Middle frontal gyrus (tissue), 1 donor: ENCODE data around the gene S1PR4.

ENCODE experiments used
- DNase-seq: peaks from one replicate; pipeline ENCODE4 v3.0.0-alpha.2; 2015; ENCODE audit warnings: low spot score; ENCODE audit errors: extremely low spot score

S1PR4 gene

GRCh38 chr19:3178377-3178972 lies at the start of gene S1PR4:
S1PR4 (plus strand) TSS chr19:3178769; CDS start chr19:3178793, 24 bp downstream.
- DNase-seq, result no peak

DNA sequence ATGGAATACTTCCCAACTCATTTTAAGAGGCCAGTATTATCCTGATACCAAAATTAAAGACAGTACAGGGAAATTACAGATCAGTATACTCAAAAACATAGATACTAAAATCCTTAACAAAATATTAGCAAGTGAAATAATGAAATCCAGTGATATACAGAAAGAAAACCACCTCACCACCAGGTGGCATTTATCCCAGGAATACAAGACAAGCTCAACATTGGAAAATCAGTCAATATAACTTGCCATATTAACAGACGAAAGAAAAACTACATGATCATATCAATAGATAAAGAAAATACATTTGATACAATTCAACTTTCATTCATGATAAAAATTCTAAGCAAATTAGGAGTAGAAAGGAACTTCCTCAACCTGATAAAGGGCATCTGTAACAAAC lies 49.5 kb upstream of the S1PR4 start:
- no peak for DNase-seq

- no peak for DNase-seq
Observed at GRCh38 chr19:3131168-3131567, 47.4 kb upstream of the S1PR4 start.

GRCh38 chr19:3132971-3133792 lies 45.4 kb upstream of the S1PR4 start:
- no peak for DNase-seq

DNA sequence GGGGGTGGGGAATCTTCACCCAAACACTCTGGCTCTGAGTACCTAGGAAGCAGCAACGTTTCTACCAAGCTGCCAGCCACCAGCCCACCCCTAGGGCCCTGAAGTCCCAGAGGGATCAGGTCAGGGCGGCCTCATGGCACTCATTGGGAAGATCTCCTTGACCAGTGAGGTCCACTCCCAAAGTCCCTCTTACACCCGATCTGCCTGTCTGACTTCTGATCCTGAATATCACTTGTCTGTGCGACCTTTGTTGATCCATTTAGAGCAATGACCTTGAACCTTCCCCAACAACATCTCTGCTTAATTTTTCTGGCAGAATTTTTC lies 44.8 kb upstream of the S1PR4 start:
- no peak for DNase-seq

DNA sequence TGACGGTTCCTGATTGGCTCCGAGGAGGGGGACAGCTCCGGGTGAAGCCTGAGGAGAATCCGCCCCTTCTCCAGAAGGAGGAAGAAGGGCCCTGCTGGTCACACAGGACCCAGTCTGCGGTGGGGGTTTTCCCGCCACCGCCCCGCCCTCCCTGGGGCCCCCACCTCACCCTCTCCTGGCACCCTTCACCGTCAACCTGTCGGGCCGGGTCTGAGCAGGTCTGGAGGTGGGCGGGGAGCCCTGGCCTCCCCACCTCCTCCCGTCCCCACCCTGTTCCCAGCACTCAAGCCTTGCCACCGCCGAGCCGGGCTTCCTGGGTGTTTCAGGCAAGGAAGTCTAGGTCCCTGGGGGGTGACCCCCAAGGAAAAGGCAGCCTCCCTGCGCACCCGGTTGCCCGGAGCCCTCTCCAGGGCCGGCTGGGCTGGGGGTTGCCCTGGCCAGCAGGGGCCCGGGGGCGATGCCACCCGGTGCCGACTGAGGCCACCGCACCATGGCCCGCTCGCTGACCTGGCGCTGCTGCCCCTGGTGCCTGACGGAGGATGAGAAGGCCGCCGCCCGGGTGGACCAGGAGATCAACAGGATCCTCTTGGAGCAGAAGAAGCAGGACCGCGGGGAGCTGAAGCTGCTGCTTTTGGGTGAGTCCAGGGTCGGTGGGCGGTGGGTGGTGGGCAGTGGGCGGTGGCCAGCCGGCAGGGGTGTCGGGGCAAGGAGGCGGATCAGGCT lies 42.4 kb upstream of the S1PR4 start, which contains the start of gene GNA15:
TSS of gene GNA15 (plus strand) at position 73 of the 723 bp plus-strand sequence. CDS start at position 491, 418 bp downstream.
- no peak for DNase-seq

DNA sequence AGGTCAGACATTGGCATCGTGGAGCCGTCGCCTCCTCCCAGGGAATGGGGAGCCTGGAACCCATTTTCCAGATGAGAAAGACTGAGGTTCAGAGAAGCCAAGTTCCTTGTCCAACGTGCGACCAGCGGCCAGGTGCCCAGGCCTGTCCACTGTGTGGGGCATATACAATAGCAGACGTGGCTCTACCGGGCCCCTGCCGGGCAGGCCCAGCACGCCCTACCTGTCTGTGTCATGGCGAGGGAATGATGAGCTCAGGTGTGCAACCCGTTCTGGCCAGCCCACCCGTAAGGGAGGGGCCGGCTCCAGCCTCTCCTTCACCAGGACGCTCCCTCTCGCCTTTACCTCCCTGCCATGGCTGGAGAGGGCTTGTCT lies 41.9 kb upstream of the S1PR4 start:
- DNase-seq, result no peak

GRCh38 chr19:3137119-3137518 lies 41.5 kb upstream of the S1PR4 start:
- no peak for DNase-seq

GRCh38 chr19:3138268-3138667 lies 40.3 kb upstream of the S1PR4 start:
- DNase-seq, result no peak

GRCh38 chr19:3140667-3141038 lies 37.9 kb upstream of the S1PR4 start:
- no peak for DNase-seq

- no peak for DNase-seq
Observed at GRCh38 chr19:3142292-3142670, 36.3 kb upstream of the S1PR4 start.

DNA sequence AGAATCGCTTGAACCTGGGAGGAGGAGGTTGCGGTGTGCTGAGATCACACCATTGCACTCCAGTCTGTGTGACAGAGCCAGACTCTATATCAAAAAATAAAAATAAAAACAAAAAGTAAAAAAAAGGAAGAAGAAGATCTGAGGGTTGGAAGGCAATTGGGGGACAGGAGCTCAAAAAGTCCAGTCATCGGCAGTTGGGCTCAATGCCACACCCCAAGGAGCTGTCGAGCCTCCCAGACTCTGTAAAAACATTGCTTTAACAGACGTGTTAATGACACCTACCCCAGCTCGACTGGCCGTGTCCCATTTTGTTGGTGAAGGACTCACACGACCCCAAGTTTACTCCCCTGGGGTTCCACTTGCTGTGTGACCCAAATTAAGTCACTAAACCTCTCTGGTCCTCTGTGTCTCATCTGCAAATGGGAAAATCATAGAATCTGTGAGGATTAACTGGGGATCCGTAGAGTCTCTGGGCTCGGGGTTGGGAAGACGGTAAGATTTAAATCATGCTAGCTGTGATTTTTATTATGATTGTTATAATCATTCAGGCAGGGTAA lies 35.7 kb upstream of the S1PR4 start:
- no peak for DNase-seq

- no peak for DNase-seq
Observed at GRCh38 chr19:3145909-3146676, 32.5 kb upstream of the S1PR4 start.

- DNase-seq, result no peak
Observed at GRCh38 chr19:3146677-3147100, 31.9 kb upstream of the S1PR4 start.

- no peak for DNase-seq
Observed at GRCh38 chr19:3148503-3148902, 30.1 kb upstream of the S1PR4 start.

DNA sequence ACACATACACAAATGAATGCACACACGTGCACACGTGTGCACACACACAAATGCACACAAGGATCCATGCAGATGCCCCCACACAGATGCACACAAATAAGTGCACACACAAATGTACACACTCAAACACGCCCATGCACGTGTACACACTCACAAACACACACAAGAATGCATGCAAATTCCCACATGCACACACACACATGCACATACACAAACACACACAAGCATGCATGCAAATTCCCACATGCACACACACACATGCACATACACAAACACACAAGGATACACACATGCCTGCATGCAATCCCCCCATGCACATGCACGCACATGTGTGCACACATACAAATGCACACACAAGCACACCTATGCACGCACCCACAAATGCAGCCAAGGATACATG lies 29.5 kb upstream of the S1PR4 start:
- no peak for DNase-seq

GRCh38 chr19:3149526-3150505 lies 28.8 kb upstream of the S1PR4 start:
- DNase-seq, result no peak

DNA sequence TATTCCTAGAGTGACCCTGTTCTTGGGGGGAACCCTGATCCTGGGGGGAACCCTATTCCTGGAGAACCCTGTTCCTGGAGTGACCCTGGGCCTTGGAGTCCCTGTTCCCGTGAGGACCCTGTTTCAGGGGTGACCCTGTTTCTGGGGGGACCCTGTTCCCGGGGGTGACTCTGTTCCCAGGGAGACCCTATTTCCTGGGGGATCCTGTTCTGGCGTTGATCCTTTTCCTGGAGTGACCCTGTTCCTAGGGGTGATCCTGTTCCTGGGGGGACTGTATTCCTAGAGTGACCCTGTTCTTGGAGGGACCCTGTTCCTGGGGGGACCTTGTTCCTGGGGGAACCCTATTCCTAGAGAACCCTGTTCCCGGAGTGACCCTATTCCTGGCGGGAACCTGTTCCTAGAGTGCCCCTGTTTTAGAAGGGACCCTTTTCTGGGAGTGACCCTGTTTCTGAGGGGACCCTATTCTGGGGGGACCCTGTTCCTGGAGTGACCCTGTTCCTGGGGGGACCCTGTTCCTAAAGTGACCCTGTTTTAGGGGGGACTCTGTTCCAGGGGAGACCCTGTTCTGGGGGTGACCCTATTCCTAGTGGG lies 27.7 kb upstream of the S1PR4 start:
- DNase-seq, result no peak

DNA sequence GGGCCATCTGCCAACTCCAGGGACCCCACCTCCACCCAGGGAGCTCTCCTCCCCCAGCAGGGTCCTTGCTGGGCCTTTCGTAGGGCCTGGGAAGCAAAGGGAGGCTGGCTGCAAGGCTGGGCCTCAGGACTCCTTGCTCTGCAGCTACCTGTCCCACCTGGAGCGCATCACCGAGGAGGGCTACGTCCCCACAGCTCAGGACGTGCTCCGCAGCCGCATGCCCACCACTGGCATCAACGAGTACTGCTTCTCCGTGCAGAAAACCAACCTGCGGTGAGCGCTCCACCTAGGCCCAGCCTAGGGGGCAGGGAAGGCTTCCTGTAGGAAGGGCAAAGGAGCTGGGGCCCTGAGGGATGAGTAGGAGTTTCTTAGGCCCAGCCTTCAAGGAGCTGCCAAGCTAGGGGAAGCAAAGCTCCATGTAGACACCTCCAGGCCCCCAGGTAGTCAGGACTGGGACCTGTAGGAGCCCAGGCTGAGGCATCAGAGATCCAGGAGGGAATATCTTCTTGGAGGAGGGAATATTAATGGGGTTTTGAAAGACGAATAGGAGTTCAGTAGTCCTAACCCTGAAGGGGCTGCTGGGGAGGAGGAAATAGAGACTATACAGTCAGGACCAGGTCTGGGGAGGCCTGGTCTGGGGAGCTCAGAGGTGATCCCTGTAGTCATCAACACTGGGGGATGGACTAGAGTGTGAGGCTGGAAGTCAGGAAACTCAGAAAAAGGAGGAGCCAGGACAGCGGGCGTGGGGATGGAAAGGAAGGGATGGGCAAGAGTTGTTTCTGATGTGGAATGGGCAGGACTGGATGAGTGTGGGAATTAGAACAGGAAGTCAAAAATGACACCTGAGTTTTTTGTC lies 26.8 kb upstream of the S1PR4 start:
- no peak for DNase-seq
